ENCODE measurements around the gene TFAP2C. TPM values are rescaled to one million over a fixed set of nuclear protein-coding genes. Genes with fewer than 3 reads are reported as not detected.

Gene TFAP2C
- total RNA-seq, 1 donor from 2014 or later, result 0.50 TPM

DNA sequence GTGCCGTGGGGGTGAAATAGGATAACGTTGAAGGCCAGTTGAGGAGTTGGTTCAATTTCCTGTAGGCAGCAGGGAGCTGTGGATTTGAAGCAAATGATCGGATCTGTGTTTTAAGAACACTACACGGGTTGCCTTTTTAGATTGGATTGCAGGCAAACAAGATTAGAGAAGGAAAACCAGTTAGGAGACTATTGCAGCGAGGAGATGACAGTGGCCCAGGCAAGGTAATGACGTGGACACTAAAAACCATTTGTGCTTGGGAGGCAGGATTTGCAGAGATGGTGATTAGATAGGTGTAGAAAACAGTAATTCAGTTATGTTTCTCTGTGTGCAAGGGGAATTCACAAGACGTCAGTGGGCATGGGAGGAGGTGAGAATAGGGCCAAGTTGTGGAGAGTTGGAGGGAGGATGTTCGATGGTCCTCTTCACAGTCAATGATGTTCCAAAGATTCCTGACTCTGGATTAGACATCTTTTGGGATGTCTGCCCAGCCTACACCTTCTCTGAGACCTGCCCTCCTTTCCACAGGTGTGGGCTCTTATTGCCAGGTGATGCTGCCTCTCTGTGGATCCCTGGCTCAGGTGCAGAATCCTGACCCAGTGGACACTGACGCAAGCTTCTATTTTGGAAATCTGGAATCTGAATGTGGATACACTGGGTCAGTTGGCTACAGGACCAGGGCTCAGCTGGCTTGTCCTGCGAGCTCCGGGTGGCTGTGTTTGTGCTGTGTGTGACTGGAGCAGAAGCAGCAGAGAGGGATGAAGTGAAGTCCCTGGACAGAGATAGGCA is 54.2 kb downstream of the TFAP2C start:
- DNase-seq (ENCODE audit: low spot score, unreplicated experiment), result no peak
- Mint-ChIP-seq H3K4me3 (ENCODE audit: low read depth) (no peak overlapping the region), H3K4me1 (ENCODE audit: low read depth) (no peaks in the 10 kb centered on the region), H3K27me3 (peaks cover 20% of the 10 kb centered on the region), H3K9me3 (ENCODE audit: low read depth) (no peaks in the 10 kb centered on the region), H3K36me3 (ENCODE audit: insufficient read depth) (no peaks in the 10 kb centered on the region), H3K27ac (no peak overlapping the region)
- TF ChIP-seq, protein P1, sequence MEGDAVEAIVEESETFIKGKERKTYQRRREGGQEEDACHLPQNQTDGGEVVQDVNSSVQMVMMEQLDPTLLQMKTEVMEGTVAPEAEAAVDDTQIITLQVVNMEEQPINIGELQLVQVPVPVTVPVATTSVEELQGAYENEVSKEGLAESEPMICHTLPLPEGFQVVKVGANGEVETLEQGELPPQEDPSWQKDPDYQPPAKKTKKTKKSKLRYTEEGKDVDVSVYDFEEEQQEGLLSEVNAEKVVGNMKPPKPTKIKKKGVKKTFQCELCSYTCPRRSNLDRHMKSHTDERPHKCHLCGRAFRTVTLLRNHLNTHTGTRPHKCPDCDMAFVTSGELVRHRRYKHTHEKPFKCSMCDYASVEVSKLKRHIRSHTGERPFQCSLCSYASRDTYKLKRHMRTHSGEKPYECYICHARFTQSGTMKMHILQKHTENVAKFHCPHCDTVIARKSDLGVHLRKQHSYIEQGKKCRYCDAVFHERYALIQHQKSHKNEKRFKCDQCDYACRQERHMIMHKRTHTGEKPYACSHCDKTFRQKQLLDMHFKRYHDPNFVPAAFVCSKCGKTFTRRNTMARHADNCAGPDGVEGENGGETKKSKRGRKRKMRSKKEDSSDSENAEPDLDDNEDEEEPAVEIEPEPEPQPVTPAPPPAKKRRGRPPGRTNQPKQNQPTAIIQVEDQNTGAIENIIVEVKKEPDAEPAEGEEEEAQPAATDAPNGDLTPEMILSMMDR (IDR thresholded peaks at IDR 0.05; ENCODE audit: unreplicated experiment), result no peak

DNA sequence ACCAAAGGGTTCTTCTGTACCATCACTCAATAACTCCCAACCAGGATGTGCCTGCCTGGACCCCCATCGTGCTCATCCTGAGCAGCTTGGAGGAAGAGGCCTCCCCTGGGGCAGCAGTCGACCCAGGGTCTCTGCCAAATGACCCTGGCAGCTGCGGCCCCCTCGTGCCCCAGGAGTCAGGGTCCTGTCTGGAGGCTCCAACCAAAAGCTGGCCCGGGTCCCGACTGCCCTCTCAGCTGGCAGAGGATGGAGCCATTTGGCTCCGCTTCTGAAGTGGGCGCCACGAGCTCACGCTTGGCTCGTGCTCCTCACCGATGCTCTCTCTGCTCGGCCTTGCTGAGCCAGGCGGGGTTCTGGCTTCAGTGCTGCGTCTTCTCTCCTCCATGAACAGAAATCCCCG is 56.8 kb downstream of the TFAP2C start:
- Mint-ChIP-seq H3K4me3 (ENCODE audit: low read depth) (no peak overlapping the region), H3K27ac (no peak overlapping the region), H3K36me3 (ENCODE audit: insufficient read depth) (no peaks in the 10 kb centered on the region), H3K9me3 (ENCODE audit: low read depth) (no peaks in the 10 kb centered on the region), H3K27me3 (peaks cover 29% of the 10 kb centered on the region), H3K4me1 (ENCODE audit: low read depth) (peaks cover 8% of the 10 kb centered on the region)
- TF ChIP-seq, protein P1 (IDR thresholded peaks at IDR 0.05; ENCODE audit: unreplicated experiment), result no peak
- no peak for DNase-seq (ENCODE audit: low spot score, unreplicated experiment)

DNA sequence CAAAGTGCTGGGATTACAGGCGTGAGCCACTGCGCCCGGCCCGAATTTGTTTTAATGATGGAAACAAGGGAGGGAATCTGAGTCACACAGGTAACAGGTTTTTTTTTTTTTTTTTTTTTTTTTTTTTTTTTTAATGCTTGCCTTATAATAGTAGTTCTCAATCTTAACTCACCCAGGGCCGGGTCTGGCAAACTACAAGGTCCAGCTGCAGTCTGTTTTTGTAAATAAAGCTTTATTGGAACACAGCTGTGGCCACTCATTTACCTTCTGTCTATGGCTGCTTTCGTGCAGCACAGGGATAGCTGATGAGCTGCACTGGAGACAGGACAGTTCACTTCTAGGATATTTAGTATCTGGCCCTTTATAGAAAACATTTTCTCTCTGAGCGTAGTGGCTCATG is 58.0 kb downstream of the TFAP2C start:
- no peak for DNase-seq (ENCODE audit: low spot score, unreplicated experiment)
- H3K27ac Mint-ChIP-seq, result no peak overlapping the region
- TF ChIP-seq, protein P1 (IDR thresholded peaks at IDR 0.05; ENCODE audit: unreplicated experiment), result no peak
- peaks cover 11% of the 10 kb centered on the region for H3K4me1 Mint-ChIP-seq (ENCODE audit: low read depth)
- no peaks in the 10 kb centered on the region for H3K36me3 Mint-ChIP-seq (ENCODE audit: insufficient read depth)
- no peak overlapping the region for H3K4me3 Mint-ChIP-seq (ENCODE audit: low read depth)
- no peaks in the 10 kb centered on the region for H3K9me3 Mint-ChIP-seq (ENCODE audit: low read depth)
- H3K27me3 Mint-ChIP-seq, result peaks cover 32% of the 10 kb centered on the region

DNA sequence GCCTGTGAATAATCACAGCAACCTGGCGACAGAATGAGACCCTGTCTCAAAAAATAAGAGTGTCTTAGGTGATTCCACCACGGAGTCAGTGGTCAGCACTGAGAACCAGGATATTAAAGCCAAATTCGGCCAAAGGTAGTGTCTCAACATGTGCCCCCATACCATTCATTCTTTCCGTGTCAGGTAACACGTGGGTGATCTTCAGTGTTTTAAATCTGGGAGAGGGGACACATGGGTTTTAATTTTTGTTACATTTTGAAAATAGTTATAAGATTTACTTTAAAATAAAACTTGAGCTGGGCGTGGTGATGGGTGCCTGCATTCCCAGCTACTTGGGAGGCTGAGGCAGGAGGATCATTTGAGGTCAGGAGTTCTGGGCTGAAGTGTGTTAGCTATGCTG is 59.0 kb downstream of the TFAP2C start:
- H3K9me3 Mint-ChIP-seq (ENCODE audit: low read depth), result peaks cover 2% of the 10 kb centered on the region
- H3K36me3 Mint-ChIP-seq (ENCODE audit: insufficient read depth), result no peaks in the 10 kb centered on the region
- H3K27me3 Mint-ChIP-seq, result peaks cover 29% of the 10 kb centered on the region
- H3K4me3 Mint-ChIP-seq (ENCODE audit: low read depth), result no peak overlapping the region
- H3K4me1 Mint-ChIP-seq (ENCODE audit: low read depth), result peaks cover 11% of the 10 kb centered on the region
- no peak overlapping the region for H3K27ac Mint-ChIP-seq
- TF ChIP-seq, protein P1 (IDR thresholded peaks at IDR 0.05; ENCODE audit: unreplicated experiment), result no peak
- no peak for DNase-seq (ENCODE audit: low spot score, unreplicated experiment)

Other genes starting within 250 kb of the TFAP2C start
- gene AURKA, start 237.1 kb upstream of the TFAP2C start, total RNA-seq, result 24.5 and 26.1 TPM in 2 replicates
- 43.5 and 46.8 TPM in 2 replicates for gene CSTF1, start 236.7 kb upstream of the TFAP2C start, total RNA-seq
- 0.09 and 0.26 TPM in 2 replicates for gene CASS4, start 217.0 kb upstream of the TFAP2C start, total RNA-seq
- 62.6 and 65.5 TPM in 2 replicates for gene RTF2, start 160.7 kb upstream of the TFAP2C start, total RNA-seq
- gene FAM209A, start 104.6 kb upstream of the TFAP2C start, total RNA-seq, result 0.69 TPM in 1 of 2 replicates, not detected in the other
- not detected in 2 replicates for gene FAM209B, start 96.1 kb upstream of the TFAP2C start, total RNA-seq

Measured in progenitor cell of endocrine pancreas (in vitro differentiated cells).